ENCODE measurements around the gene HMGN4. TPM values are rescaled to one million over a fixed set of nuclear protein-coding genes. Genes with fewer than 3 reads are reported as not detected.
A peak's percentile ranks its signal among the peaks of the same experiment; 100 is the strongest.

Gene HMGN4
- total and polyA plus RNA-seq, 9 of the 15 experiments (the other 6 are each of a cell fraction or from before 2014, with no cell fraction given): 35.4 to 134 (median 94.1) TPM

DNA sequence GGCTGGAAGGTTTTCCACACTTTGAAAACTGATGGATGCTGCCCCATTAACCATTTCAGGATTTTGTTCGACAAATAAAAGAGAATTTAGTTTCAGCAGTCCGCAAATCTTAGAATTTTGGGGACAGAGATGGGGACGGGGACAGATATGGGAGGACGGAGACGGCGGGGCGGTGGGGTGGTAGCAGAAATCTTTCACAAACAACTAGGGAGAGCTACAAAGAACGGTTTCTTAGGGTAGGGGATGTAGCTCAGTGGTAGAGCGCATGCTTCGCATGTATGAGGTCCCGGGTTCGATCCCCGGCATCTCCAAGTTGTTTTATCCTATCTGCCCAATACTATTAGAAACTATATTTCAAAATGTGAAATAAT lies 15.1 kb downstream of the HMGN4 start (continued):
- no peak for TF ChIP-seq ZNF79 (CRISPR knock-in tag; IDR thresholded peaks at IDR 0.05; ENCODE audit: low read depth)
- TF ChIP-seq CHD1 (IDR thresholded peaks at IDR 0.05; ENCODE audit: low read length): no peak
- no peak for TF ChIP-seq ZNF124 (CRISPR knock-in tag; IDR thresholded peaks at IDR 0.05)
- peak; percentile 36; the same call in 1 of the 2 replicates for TF ChIP-seq BACH1 (tag; IDR thresholded peaks at IDR 0.05)
- TF ChIP-seq STAT5B (CRISPR knock-in tag; IDR thresholded peaks at IDR 0.05): no peak
- no peak for TF ChIP-seq ZFP1 (CRISPR knock-in tag; IDR thresholded peaks at IDR 0.05)
- TF ChIP-seq LEF1 (IDR thresholded peaks at IDR 0.05): no peak
- no peak for TF ChIP-seq XRCC3 (IDR thresholded peaks at IDR 0.05)
- TF ChIP-seq SMAD3 (CRISPR knock-in tag; conservative IDR thresholded peaks at IDR 0.05): no peak
- no peak for TF ChIP-seq NCOA6 (IDR thresholded peaks at IDR 0.05)
- TF ChIP-seq NUFIP1 (IDR thresholded peaks at IDR 0.05; ENCODE audit: partially characterized antibody): no peak
- TF ChIP-seq, protein P1, sequence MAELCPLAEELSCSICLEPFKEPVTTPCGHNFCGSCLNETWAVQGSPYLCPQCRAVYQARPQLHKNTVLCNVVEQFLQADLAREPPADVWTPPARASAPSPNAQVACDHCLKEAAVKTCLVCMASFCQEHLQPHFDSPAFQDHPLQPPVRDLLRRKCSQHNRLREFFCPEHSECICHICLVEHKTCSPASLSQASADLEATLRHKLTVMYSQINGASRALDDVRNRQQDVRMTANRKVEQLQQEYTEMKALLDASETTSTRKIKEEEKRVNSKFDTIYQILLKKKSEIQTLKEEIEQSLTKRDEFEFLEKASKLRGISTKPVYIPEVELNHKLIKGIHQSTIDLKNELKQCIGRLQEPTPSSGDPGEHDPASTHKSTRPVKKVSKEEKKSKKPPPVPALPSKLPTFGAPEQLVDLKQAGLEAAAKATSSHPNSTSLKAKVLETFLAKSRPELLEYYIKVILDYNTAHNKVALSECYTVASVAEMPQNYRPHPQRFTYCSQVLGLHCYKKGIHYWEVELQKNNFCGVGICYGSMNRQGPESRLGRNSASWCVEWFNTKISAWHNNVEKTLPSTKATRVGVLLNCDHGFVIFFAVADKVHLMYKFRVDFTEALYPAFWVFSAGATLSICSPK (IDR thresholded peaks at IDR 0.05; ENCODE audit: borderline replicate concordance): no peak
- TF ChIP-seq THAP7 (CRISPR knock-in tag; IDR thresholded peaks at IDR 0.05): no peak
- no peak for TF ChIP-seq NR2C1 (IDR thresholded peaks at IDR 0.05)
- TF ChIP-seq NR2C1 (tag; IDR thresholded peaks at IDR 0.05): no peak
- no peak for TF ChIP-seq SNRNP70 (optimal IDR thresholded peaks at IDR 0.05; ENCODE audit: low read depth, low read length)
- TF ChIP-seq, protein P2, sequence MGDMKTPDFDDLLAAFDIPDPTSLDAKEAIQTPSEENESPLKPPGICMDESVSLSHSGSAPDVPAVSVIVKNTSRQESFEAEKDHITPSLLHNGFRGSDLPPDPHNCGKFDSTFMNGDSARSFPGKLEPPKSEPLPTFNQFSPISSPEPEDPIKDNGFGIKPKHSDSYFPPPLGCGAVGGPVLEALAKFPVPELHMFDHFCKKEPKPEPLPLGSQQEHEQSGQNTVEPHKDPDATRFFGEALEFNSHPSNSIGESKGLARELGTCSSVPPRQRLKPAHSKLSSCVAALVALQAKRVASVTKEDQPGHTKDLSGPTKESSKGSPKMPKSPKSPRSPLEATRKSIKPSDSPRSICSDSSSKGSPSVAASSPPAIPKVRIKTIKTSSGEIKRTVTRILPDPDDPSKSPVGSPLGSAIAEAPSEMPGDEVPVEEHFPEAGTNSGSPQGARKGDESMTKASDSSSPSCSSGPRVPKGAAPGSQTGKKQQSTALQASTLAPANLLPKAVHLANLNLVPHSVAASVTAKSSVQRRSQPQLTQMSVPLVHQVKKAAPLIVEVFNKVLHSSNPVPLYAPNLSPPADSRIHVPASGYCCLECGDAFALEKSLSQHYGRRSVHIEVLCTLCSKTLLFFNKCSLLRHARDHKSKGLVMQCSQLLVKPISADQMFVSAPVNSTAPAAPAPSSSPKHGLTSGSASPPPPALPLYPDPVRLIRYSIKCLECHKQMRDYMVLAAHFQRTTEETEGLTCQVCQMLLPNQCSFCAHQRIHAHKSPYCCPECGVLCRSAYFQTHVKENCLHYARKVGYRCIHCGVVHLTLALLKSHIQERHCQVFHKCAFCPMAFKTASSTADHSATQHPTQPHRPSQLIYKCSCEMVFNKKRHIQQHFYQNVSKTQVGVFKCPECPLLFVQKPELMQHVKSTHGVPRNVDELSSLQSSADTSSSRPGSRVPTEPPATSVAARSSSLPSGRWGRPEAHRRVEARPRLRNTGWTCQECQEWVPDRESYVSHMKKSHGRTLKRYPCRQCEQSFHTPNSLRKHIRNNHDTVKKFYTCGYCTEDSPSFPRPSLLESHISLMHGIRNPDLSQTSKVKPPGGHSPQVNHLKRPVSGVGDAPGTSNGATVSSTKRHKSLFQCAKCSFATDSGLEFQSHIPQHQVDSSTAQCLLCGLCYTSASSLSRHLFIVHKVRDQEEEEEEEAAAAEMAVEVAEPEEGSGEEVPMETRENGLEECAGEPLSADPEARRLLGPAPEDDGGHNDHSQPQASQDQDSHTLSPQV (IDR thresholded peaks at IDR 0.05): no peak; the same call in 1 of the 2 replicates
- TF ChIP-seq FOXP4 (CRISPR knock-in tag; IDR thresholded peaks at IDR 0.05; ENCODE audit: borderline replicate concordance): no peak
- peak; percentile 97 for TF ChIP-seq ZNF263 (CRISPR knock-in tag; IDR thresholded peaks at IDR 0.05; ENCODE audit: borderline replicate concordance)
- TF ChIP-seq ZNF764 (CRISPR knock-in tag; IDR thresholded peaks at IDR 0.05; ENCODE audit: low read depth): no peak
- TF ChIP-seq ZNF551 (CRISPR knock-in tag; IDR thresholded peaks at IDR 0.05): no peak
- no peak for TF ChIP-seq GTF2A2 (tag; IDR thresholded peaks at IDR 0.05)
- no peak for TF ChIP-seq ESRRA (IDR thresholded peaks at IDR 0.05; ENCODE audit: borderline replicate concordance, low read depth)
- no peak for TF ChIP-seq SIRT6 (IDR thresholded peaks at IDR 0.05; ENCODE audit: low read depth, low read length)

Measured in K562 (cell line).